PC-3 (cell line): ENCODE data around the gene IFNA8.
A peak's percentile ranks its signal among the peaks of the same experiment; 100 is the strongest.

Experiments used
- CTCF ChIP-seq: fragments of 300-600 bp; sonication (generic); conservative IDR thresholded peaks from 2 replicates; pipeline ENCODE4 v1.5.1; 2017; ENCODE audit warnings: antibody characterized with exemption, low read depth, mild to moderate bottlenecking, low read length
- EZH2 ChIP-seq: fragments of 300-600 bp; sonication (generic); IDR thresholded peaks from one replicate; pipeline ENCODE4 v1.6.1; 2017; ENCODE audit warnings: antibody characterized with exemption, mild to moderate bottlenecking, low read length; ENCODE audit not compliant: unreplicated experiment
- EZH2phosphoT487 ChIP-seq: fragments of 300-600 bp; sonication (generic); IDR thresholded peaks from 2 replicates; pipeline ENCODE4 v1.6.1; 2018; ENCODE audit warnings: mild to moderate bottlenecking, antibody characterized with exemption, low read length, borderline replicate concordance

DNA sequence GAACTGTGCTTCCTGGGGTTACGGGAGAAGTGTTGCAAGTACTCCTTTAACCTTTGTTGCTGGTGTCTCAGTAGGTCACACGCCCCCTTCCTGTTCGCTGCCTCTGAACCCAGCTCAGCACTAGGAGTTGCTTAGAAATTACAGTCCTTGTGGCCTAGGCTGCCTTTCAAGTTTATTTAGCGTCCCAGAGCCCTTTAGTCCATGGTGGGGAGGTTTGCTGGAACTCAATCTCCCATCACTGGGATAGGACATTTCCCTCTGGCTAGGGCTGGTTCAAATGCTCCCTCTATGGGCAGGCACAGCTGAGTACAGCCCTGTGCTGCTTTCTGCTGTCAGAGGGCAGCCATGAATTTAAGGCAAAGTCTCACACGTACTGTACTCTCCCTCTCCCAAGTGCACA, 4.7 kb downstream of the IFNA8 start:
- TF ChIP-seq CTCF, result 0 out of 2 replicates have a peak, but pooled peaks have one; percentile 12
- TF ChIP-seq EZH2, result no peak
- no peak for TF ChIP-seq EZH2phosphoT487
